Hepatocyte (in vitro differentiated cells): Measurements from ENCODE around the gene NEU3. TPM values are rescaled to one million over a fixed set of nuclear protein-coding genes. Genes with fewer than 3 reads are reported as not detected.
"Not testable (repeated sequence)": the region's sequence is repeated elsewhere in the genome, so short reads cannot be mapped to it uniquely, and the experiment has no call there.

Experiments
- DNase-seq: peaks from one replicate; pipeline ENCODE4 v3.0.0-alpha.2; 2016; ENCODE audit warnings: low spot score
- H2AFZ ChIP-seq: fragments of 200-600 bp; sonication (generic); 2 replicates; pipeline ENCODE4 v1.6.0; 2016; ENCODE audit warnings: antibody characterized with exemption, mild to moderate bottlenecking
- H3K27ac ChIP-seq: fragments of 200-600 bp; sonication (generic); 2 replicates; pipeline ENCODE4 v1.5.1; 2016; ENCODE audit warnings: mild to moderate bottlenecking
- H3K27me3 ChIP-seq: fragments of 200-600 bp; sonication (generic); 2 replicates; pipeline ENCODE4 v1.6.1; 2016
- H3K36me3 ChIP-seq: fragments of 200-600 bp; sonication (generic); replicated peaks from 2 replicates; pipeline ENCODE4 v1.5.1; 2016; ENCODE audit warnings: low read depth; ENCODE audit not compliant: insufficient read depth
- H3K4me1 ChIP-seq: fragments of 200-600 bp; sonication (generic); 2 replicates; pipeline ENCODE4 v1.5.1; 2016; ENCODE audit warnings: mild to moderate bottlenecking, moderate library complexity; ENCODE audit not compliant: insufficient read depth
- H3K4me2 ChIP-seq: fragments of 200-600 bp; sonication (generic); 2 replicates; pipeline ENCODE4 v1.6.0; 2016
- H3K4me3 ChIP-seq: fragments of 200-600 bp; sonication (generic); 2 replicates; pipeline ENCODE4 v1.5.1; 2016; ENCODE audit warnings: mild to moderate bottlenecking
- H3K79me2 ChIP-seq: fragments of 200-600 bp; sonication (generic); 2 replicates; pipeline ENCODE4 v1.6.0; 2017; ENCODE audit warnings: mild to moderate bottlenecking
- H3K9me2 ChIP-seq: fragments of 200-600 bp; sonication (generic); replicated peaks from 2 replicates; pipeline ENCODE4 v1.6.0; 2017; ENCODE audit warnings: mild to moderate bottlenecking; ENCODE audit not compliant: insufficient read depth
- H3K9me3 ChIP-seq: fragments of 200-600 bp; sonication (generic); 2 replicates; pipeline ENCODE4 v1.5.1; 2016; ENCODE audit warnings: low read depth, mild to moderate bottlenecking
- H4K20me1 ChIP-seq: fragments of 200-600 bp; sonication (generic); 2 replicates; pipeline ENCODE4 v1.6.0; 2016; ENCODE audit warnings: mild to moderate bottlenecking; ENCODE audit not compliant: insufficient read depth, poor library complexity, severe bottlenecking
- EZH2 ChIP-seq: fragments of 200-600 bp; sonication (generic); IDR thresholded peaks from 2 replicates; pipeline ENCODE4 v1.6.1; 2016; ENCODE audit warnings: antibody characterized with exemption, mild to moderate bottlenecking, borderline replicate concordance
- EZH2phosphoT487 ChIP-seq: fragments of 200-600 bp; sonication (generic); IDR thresholded peaks from one replicate; pipeline ENCODE4 v1.6.1; 2018; ENCODE audit warnings: antibody characterized with exemption, mild to moderate bottlenecking, low read depth, moderate library complexity; ENCODE audit not compliant: unreplicated experiment, severe bottlenecking
- WGBS: methylation state at CpG from one replicate; pipeline ENCODE4 v1.1.6; 2016; ENCODE audit warnings: low lambda C conversion rate; ENCODE audit errors: missing lambda C conversion rate; 5-methylcytosine and 5-hydroxymethylcytosine counted together
- polyA plus RNA-seq: library from polyadenylated mRNA; unstranded; fragments of >200 nt; fragmentation: Nextera tagmentation; extraction: Ambion mirVana; gene quantifications from 2 replicates; pipeline ENCODE4 v1.2.1, GENCODE V29; 2016
- total RNA-seq: library from RNA; depleted of rRNA; stranded (reverse); fragments of >200 nt; gene quantifications from 2 replicates; pipeline ENCODE4 v1.2.3, GENCODE V29; 2014
- TF ChIP-seq, protein P1 (sequence below): fragments of 200-600 bp; sonication (generic); IDR thresholded peaks from 2 replicates; pipeline ENCODE4 v1.5.1; 2016; ENCODE audit warnings: antibody characterized with exemption, mild to moderate bottlenecking; ENCODE audit not compliant: poor library complexity

NEU3 gene
- total and polyA plus RNA-seq, 2 experiments from 2014 or later = 4.3 to 11.7 TPM

GRCh38 chr11:75040167-75040770 lies 51.5 kb downstream of the NEU3 start:
- no peak for DNase-seq
- no peaks in the 10 kb centered on the region for H3K79me2 ChIP-seq
- H3K9me2 ChIP-seq = no peaks in the 10 kb centered on the region
- H2AFZ ChIP-seq = no peak overlapping the region
- H3K9me3 ChIP-seq = no peaks in the 10 kb centered on the region
- TF ChIP-seq EZH2 = no peak
- TF ChIP-seq, protein P1, sequence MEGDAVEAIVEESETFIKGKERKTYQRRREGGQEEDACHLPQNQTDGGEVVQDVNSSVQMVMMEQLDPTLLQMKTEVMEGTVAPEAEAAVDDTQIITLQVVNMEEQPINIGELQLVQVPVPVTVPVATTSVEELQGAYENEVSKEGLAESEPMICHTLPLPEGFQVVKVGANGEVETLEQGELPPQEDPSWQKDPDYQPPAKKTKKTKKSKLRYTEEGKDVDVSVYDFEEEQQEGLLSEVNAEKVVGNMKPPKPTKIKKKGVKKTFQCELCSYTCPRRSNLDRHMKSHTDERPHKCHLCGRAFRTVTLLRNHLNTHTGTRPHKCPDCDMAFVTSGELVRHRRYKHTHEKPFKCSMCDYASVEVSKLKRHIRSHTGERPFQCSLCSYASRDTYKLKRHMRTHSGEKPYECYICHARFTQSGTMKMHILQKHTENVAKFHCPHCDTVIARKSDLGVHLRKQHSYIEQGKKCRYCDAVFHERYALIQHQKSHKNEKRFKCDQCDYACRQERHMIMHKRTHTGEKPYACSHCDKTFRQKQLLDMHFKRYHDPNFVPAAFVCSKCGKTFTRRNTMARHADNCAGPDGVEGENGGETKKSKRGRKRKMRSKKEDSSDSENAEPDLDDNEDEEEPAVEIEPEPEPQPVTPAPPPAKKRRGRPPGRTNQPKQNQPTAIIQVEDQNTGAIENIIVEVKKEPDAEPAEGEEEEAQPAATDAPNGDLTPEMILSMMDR = no peak
- TF ChIP-seq EZH2phosphoT487 = no peak
- H4K20me1 ChIP-seq = no peaks in the 10 kb centered on the region
- no peak overlapping the region for H3K27ac ChIP-seq
- WGBS = 85% methylated on average over 11 of the region's 11 CpGs
- peaks cover 5% of the 10 kb centered on the region for H3K4me1 ChIP-seq
- no peaks in the 10 kb centered on the region for H3K36me3 ChIP-seq
- no peak overlapping the region for H3K4me2 ChIP-seq
- no peaks in the 10 kb centered on the region for H3K27me3 ChIP-seq
- H3K4me3 ChIP-seq = no peak overlapping the region

- Histone ChIP-seq H4K20me1 (no peaks in the 10 kb centered on the region), H3K4me3 (no peak overlapping the region), H3K27me3 (no peaks in the 10 kb centered on the region), H3K79me2 (no peaks in the 10 kb centered on the region), H3K9me2 (no peaks in the 10 kb centered on the region), H3K36me3 (no peaks in the 10 kb centered on the region), H3K27ac (no peak overlapping the region), H2AFZ (no peak overlapping the region), H3K4me2 (no peak overlapping the region), H3K4me1 (peaks cover under 1% of the 10 kb centered on the region), H3K9me3 (no peaks in the 10 kb centered on the region)
- DNase-seq = no peak
- TF ChIP-seq, protein P1 = no peak
- TF ChIP-seq EZH2 (no peak), EZH2phosphoT487 (no peak)
- WGBS = 97% methylated on average over 2 of the region's 2 CpGs
Observed at GRCh38 chr11:75041263-75041662, 52.5 kb downstream of the NEU3 start.

DNA sequence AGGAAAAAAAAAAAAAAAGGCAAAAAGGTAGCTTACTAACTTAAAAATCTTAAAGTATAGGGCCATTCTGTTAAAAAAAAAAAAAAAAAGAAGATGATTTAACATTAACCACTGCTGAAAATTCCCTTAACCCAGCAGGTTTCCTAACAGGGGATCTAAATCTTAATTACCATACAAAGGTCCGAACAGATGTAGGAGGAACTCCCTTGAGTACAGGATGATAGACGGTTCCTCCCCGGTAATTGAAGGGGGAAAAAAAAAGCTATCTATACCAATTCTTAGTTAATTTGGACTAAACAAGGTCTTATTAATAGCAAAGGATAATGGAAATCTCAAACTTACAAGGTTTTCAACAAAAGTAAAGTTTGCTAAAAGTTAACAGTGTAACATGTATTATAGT lies 53.1 kb downstream of the NEU3 start:
- DNase-seq = not testable (repeated sequence)

DNA sequence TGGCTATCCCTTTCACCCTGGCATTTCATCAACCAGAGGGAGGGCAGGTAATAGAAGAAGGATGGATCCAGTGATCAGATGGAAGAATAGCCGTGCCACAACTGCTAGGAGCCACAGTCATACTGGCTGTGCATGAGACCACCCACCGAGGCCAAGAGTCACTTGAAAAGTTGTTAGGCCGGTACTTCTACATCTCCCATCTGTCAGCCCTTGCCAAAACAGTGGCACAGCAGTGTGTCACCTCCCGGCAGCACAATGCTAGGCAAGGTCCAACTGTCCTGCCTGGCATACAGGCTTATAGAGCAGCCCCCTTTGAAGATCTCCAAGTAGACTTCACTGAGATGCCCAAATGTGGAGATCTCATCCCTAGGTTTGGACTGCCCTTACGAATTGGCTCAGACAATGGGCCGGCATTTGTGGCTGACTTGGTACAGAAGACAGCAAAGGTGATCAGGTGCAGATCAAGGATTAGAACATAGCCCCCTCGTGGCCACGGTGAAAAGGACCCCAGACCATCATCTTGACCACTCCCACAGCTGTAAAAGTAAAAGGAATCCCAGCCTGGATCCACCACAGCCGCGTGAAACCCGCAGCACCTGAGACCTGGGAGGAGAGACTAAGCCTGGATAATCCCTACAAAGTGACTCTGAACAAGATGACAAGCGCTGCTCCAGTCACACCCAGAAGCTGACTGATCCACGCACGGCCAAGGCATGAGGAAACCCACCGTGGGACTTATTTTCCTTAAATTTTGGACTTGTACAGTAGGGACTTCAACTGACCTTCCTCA lies 55.8 kb downstream of the NEU3 start:
- H3K4me2 ChIP-seq, H3K27ac ChIP-seq, H3K4me3 ChIP-seq, DNase-seq, H3K36me3 ChIP-seq, H3K79me2 ChIP-seq, H3K27me3 ChIP-seq, H3K4me1 ChIP-seq, H3K9me3 ChIP-seq, H2AFZ ChIP-seq, H3K9me2 ChIP-seq, H4K20me1 ChIP-seq: not testable (repeated sequence)
- 82% methylated on average over 15 of the region's 15 CpGs for WGBS

More for the DNA sequence above, 53.1 kb downstream of the NEU3 start:
- not testable (repeated sequence) for H3K27ac ChIP-seq, H3K4me2 ChIP-seq, H2AFZ ChIP-seq, H3K4me1 ChIP-seq, H3K9me2 ChIP-seq, H4K20me1 ChIP-seq, H3K27me3 ChIP-seq, H3K79me2 ChIP-seq, H3K9me3 ChIP-seq, H3K4me3 ChIP-seq, H3K36me3 ChIP-seq
- 47% methylated on average over 3 of the region's 3 CpGs for WGBS

DNA sequence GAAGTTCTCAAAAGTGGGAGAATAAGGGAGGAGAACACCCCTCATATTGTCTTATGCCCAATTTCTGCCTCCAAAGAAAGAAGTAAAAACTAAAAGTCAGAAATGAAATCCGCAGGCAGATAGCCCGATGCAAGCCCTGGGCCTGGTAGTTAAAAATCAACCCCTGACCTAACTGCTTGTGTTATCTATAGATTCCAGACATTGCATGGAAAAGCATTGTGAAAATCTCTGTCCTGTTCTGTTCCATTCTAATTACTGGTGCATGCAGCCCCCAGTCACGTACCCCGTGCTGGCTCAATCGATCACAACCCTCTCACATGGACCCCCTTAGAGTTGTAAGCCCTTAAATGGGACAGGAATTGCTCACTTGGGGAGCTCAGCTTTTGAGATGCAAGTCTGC lies 57.9 kb downstream of the NEU3 start:
- H4K20me1 ChIP-seq, H3K79me2 ChIP-seq, H3K9me2 ChIP-seq, H3K9me3 ChIP-seq, H3K27me3 ChIP-seq, H3K4me3 ChIP-seq, DNase-seq, H3K4me1 ChIP-seq, H3K36me3 ChIP-seq, H3K4me2 ChIP-seq, H3K27ac ChIP-seq, H2AFZ ChIP-seq: not testable (repeated sequence)
- WGBS = 60% methylated on average over 5 of the region's 5 CpGs
